ENCODE results near the gene FUT1.

DNA sequence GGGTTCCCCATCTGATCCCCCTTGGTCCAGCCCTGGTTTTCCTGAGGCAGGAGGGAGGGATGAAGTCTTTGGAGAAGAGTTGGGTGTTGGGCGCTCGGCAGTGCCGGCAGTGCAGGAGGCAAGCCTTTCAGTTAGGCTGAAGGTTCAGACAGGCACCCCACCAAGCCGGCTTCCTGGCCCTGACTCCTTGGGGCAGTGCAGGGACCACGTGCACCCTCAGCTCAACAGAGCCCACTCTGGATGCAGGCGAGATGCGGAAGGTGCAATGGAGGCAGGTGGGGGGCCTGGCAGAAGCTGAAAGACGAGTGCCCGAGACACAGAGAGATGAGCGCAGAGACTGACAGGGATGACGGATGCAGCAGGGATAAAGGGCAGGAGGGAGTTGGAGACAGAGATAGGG lies 44.0 kb downstream of the FUT1 start:
- TF ChIP-seq, protein P1, sequence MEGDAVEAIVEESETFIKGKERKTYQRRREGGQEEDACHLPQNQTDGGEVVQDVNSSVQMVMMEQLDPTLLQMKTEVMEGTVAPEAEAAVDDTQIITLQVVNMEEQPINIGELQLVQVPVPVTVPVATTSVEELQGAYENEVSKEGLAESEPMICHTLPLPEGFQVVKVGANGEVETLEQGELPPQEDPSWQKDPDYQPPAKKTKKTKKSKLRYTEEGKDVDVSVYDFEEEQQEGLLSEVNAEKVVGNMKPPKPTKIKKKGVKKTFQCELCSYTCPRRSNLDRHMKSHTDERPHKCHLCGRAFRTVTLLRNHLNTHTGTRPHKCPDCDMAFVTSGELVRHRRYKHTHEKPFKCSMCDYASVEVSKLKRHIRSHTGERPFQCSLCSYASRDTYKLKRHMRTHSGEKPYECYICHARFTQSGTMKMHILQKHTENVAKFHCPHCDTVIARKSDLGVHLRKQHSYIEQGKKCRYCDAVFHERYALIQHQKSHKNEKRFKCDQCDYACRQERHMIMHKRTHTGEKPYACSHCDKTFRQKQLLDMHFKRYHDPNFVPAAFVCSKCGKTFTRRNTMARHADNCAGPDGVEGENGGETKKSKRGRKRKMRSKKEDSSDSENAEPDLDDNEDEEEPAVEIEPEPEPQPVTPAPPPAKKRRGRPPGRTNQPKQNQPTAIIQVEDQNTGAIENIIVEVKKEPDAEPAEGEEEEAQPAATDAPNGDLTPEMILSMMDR (IDR thresholded peaks at IDR 0.05) = no peak
- TF ChIP-seq POLR2A (IDR thresholded peaks at IDR 0.05) = no peak
